ENCODE results near the gene NPL.

GRCh38 chr1:182795563-182796228 is 6.1 kb downstream of the NPL start:
- TF ChIP-seq POLR2A (IDR thresholded peaks at IDR 0.05) (no peak), CTCF (IDR thresholded peaks at IDR 0.05) (no peak)
